HCT116 (cell line): ENCODE results near the gene CISD1.

Experiments
- CTCF ChIP-seq, 3 experiments: fragments of 200-600 bp in 1 of 3; sonication (generic) in 1 of 3; IDR thresholded peaks in 2 of 3; conservative IDR thresholded peaks in 1 of 3; 2 replicates each; pipeline ENCODE4 v1.5.1; 2012 to 2017; ENCODE audit warnings: low read depth in 2 of 3, low read length in 2 of 3, antibody characterized with exemption in 1 of 3, borderline replicate concordance in 1 of 3, control low read depth in 1 of 3, mild to moderate bottlenecking in 1 of 3, mixed read lengths in 1 of 3, mixed run types in 1 of 3, moderate library complexity in 1 of 3; ENCODE audit not compliant: insufficient read depth in 1 of 3
- EZH2 ChIP-seq: fragments of 200-600 bp; sonication (generic); IDR thresholded peaks from 2 replicates; pipeline ENCODE4 v1.6.1; 2017; ENCODE audit warnings: antibody characterized with exemption, mixed run types
- YY1 ChIP-seq: IDR thresholded peaks from 2 replicates; pipeline ENCODE4 v1.6.1; 2011; ENCODE audit warnings: low read length, low read depth, moderate library complexity, mild to moderate bottlenecking; ENCODE audit not compliant: insufficient replicate concordance; ENCODE audit errors: extremely low read depth

DNA sequence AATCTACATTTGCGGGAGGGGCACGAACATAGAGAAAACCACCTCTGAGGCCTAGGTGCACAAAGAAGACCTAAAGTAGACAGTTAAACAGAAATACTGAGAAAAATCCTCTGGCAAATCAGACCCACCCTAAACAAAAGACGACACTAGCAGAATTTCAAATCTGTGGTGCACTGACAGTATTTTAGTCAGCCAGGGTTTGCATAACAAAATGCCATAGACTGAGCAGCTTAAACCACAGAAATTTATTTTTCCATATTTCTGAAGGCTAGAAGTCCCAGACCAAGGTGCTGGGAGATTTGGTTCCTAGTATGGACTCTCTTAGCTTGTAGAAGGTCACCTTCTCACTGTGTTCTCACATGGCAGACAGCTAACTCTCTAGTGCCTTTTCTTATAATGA lies 27.6 kb upstream of the CISD1 start:
- TF ChIP-seq EZH2, result no peak
- TF ChIP-seq CTCF (IDR thresholded peaks at IDR 0.05 in 2 of 3, conservative IDR thresholded peaks at IDR 0.05 in 1 of 3; ENCODE audit: borderline replicate concordance in 1 of 3, insufficient read depth in 1 of 3, low read depth in 2 of 3, low read length in 2 of 3), result no peak
- no peak for TF ChIP-seq YY1
